Heart right ventricle (tissue), 16 donors: ENCODE data around the gene KRT13. TPM values are rescaled to one million over a fixed set of nuclear protein-coding genes. Genes with fewer than 3 reads are reported as not detected.

ENCODE experiments used
- ATAC-seq, 8 donors: fragments of 200-7000 bp; cut with Tn5 transposase; one replicate each; pipeline ENCODE4 v1.9.1; 2020; ENCODE audit warnings: mild to moderate bottlenecking in 8 of 8, moderate library complexity in 8 of 8, moderate number of reproducible peaks in 1 of 8
- DNase-seq, 2 donors: peaks; one replicate each; pipeline ENCODE4 v3.0.0-alpha.2; 2020
- H3K27ac ChIP-seq, 10 donors: fragments of 200-600 bp; sonication (generic) in 2 of 10; one replicate each; pipeline versions ENCODE4 v1.5.0 to v1.8.0; 2020 to 2022; ENCODE audit warnings: mild to moderate bottlenecking in 3 of 10
- H3K27me3 ChIP-seq, 7 donors: fragments of 200-600 bp; one replicate each; pipeline ENCODE4 v1.8.0; 2021 to 2022; ENCODE audit warnings: mild to moderate bottlenecking in 2 of 7
- H3K36me3 ChIP-seq, 9 donors: fragments of 200-600 bp; sonication (generic) in 1 of 9; one replicate each; pipeline versions ENCODE4 v1.5.0 to v1.8.0; 2020 to 2022; ENCODE audit warnings: mild to moderate bottlenecking in 2 of 9
- H3K4me1 ChIP-seq, 9 donors: fragments of 200-600 bp; sonication (generic) in 1 of 9; one replicate each; pipeline versions ENCODE4 v1.5.0 to v1.8.0; 2020 to 2022; ENCODE audit warnings: mild to moderate bottlenecking in 4 of 9
- H3K4me3 ChIP-seq, 10 donors: fragments of 200-600 bp; sonication (generic) in 2 of 10; one replicate each; pipeline versions ENCODE4 v1.5.0 to v1.8.0; 2020 to 2022; ENCODE audit warnings: mild to moderate bottlenecking in 7 of 10, moderate library complexity in 2 of 10
- H3K9me3 ChIP-seq, 11 donors: fragments of 200-600 bp in 10 of 11; sonication (generic) in 2 of 11; one replicate each; pipeline versions ENCODE4 v1.5.0 to v1.8.0; 2013 to 2022; ENCODE audit warnings: mild to moderate bottlenecking in 2 of 11, control low read depth in 1 of 11, moderate library complexity in 1 of 11
- CTCF ChIP-seq, 9 donors: fragments of 200-600 bp; sonication (generic) in 2 of 9; IDR thresholded peaks; one replicate each; pipeline versions ENCODE4 v1.5.0 to v1.8.0; 2021 to 2022; ENCODE audit warnings: antibody characterized with exemption in 9 of 9, mild to moderate bottlenecking in 5 of 9, moderate library complexity in 1 of 9
- WGBS, 2 donors: extraction: QIAGEN DNeasy Blood & Tissue Kit; methylation state at CpG; one replicate each; pipeline ENCODE4 v1.1.7; 2013; ENCODE audit warnings: inconsistent platforms in 1 of 2; 5-methylcytosine and 5-hydroxymethylcytosine counted together
- intact Hi-C, 10 donors: fragments of 100-400 bp; cut with DNase I; formaldehyde crosslinking; loops; one replicate each; pipeline versions ENCODE4 v1.11.1 to v1.14.2; 2022
- microRNA-seq, 2 donors: library from miRNA; unstranded; fragments of <30 nt; microRNA quantifications; one replicate each; pipeline ENCODE4 v1.2.0, GENCODE V29; 2021
- polyA plus RNA-seq, 2 donors: library from polyadenylated mRNA; stranded (reverse); fragments of 200-250 nt; gene quantifications; one replicate each; pipeline ENCODE4 v1.2.3, GENCODE V29; 2013
- total RNA-seq, 10 donors: library from RNA; stranded (reverse); fragmentation: NEBNext Ultra II Directional in 3 of 10; extraction: Animal tissue kit (Norgen Biotek cat#: 25700) in 3 of 10; gene quantifications; one replicate each; pipeline versions ENCODE4 v1.2.1 to v1.2.4, GENCODE V29; 2021 to 2023
- donor health status: Arrhythmogenic right ventricular cardiomyopathy.
- donor health status: ischemic (EF 13 %, LVEDD 7.1; RV severe dilation, severe dysfunction).
- donor health status: healthy with polysubstance abuse.
- donor health status: DM: no; HTN: yes; CAD: no.
- donor health status: DM: no; HTN: no; CAD: no.
- donor health status: ischemic (EF 25% LVEDD 6.9; RV normal size, moderate dysfunction).
- donor health status: ischemic (EF 25% LVEDD 5.7; RV mildly dilated, moderate dysfunction).
- donor health status: healthy.
- donor health status: DM: yes; HTN: yes; CAD: no.
- donor health status: Ischemic cardiomyopathy.
- donor health status: ischemic (EF 35%, LVEDD 5.7; RV mildly dilated, moderate dysfunction).
- donor health status: nonischemic (EF 11% LVEDD 7.7; RV severe dilation, severe dysfunction).
- donor health status: DM: yes; HTN: yes; CAD: no.
- donor health status: PGD.
- donor health status: ischemic (EF 29% LVEDD 5.4; RV normal size, mild dysfunction).
- donor health status: nonischemic (EF 23%, LVEDD 6.1; RV moderate dilation, normal function).

Gene KRT13
- total and polyA plus RNA-seq, 12 donors, result 6.7 TPM; not detected in 11

GRCh38 chr17:41453066-41453465 is 52.3 kb downstream of the KRT13 start:
- H3K36me3 ChIP-seq, result no peaks in the 10 kb centered on the region
- ATAC-seq, result no peak
- no peak for DNase-seq
- H3K27ac ChIP-seq, result no peak overlapping the region
- TF ChIP-seq CTCF (IDR thresholded peaks at IDR 0.05), result no peak
- WGBS, 2 donors, result 84 to 90% methylated on average over 3 of the region's 3 CpGs
- intact Hi-C loops, result loop anchor here in 1 of 10 donors (10.0 kb wide), 1 partner anchor 58 kb away; the partner anchor contains the start of gene KRT31
- H3K4me3 ChIP-seq, result no peak overlapping the region
- peaks cover 0 to 10% (median 0%) of the 10 kb centered on the region in 11 donors for H3K9me3 ChIP-seq
- no peaks in the 10 kb centered on the region for H3K4me1 ChIP-seq
- H3K27me3 ChIP-seq, result peaks cover 0 to 38% (median 15%) of the 10 kb centered on the region in 7 donors

GRCh38 chr17:41452281-41452680 is 53.1 kb downstream of the KRT13 start:
- no peak overlapping the region for H3K27ac ChIP-seq
- no peak overlapping the region for H3K4me3 ChIP-seq
- H3K4me1 ChIP-seq, result no peaks in the 10 kb centered on the region
- 62 to 68% methylated on average over 4 of the region's 4 CpGs for WGBS, 2 donors
- intact Hi-C loops, result loop anchor here in 1 of 10 donors (10.0 kb wide), 1 partner anchor 57 kb away; the partner anchor contains the start of gene KRT31
- no peaks in the 10 kb centered on the region for H3K36me3 ChIP-seq
- no peak for TF ChIP-seq CTCF (IDR thresholded peaks at IDR 0.05)
- ATAC-seq (no peak), DNase-seq (no peak)
- peaks cover 0 to 45% (median 23%) of the 10 kb centered on the region in 7 donors for H3K27me3 ChIP-seq
- H3K9me3 ChIP-seq, result peaks cover 0 to 10% (median 0%) of the 10 kb centered on the region in 11 donors

- 57 to 62% methylated on average over 2 of the region's 2 CpGs for whole genome bisulfite sequencing, 2 donors
- H3K4me1 ChIP-seq, result no peaks in the 10 kb centered on the region
- peaks cover 0 to 10% (median 0%) of the 10 kb centered on the region in 11 donors for H3K9me3 ChIP-seq
- no peaks in the 10 kb centered on the region for H3K36me3 ChIP-seq
- DNase-seq, result no peak
- H3K4me3 ChIP-seq, result no peak overlapping the region
- no peak overlapping the region for H3K27ac ChIP-seq
- TF ChIP-seq CTCF (IDR thresholded peaks at IDR 0.05), result no peak
- H3K27me3 ChIP-seq, result peaks cover 0 to 47% (median 23%) of the 10 kb centered on the region in 7 donors
- no peak for ATAC-seq
- intact Hi-C loops, result loop anchor here in 1 of 10 donors (10.0 kb wide), 1 partner anchor 56 kb away; the partner anchor contains the start of gene KRT31
These were observed 54.2 kb downstream of the KRT13 start for GRCh38 chr17:41451154-41451728.

Small RNA genes lying within 50 kb of the gene (microRNA-seq; reads per million reads assigned to microRNA genes)
- gene MIR6510, result 0 reads per million in 2 donors

Other genes starting within 250 kb of the KRT13 start
- not detected for gene KRTAP9-6, start 240.2 kb downstream of the KRT13 start, total RNA-seq
- gene KRTAP9-6, start 240.2 kb downstream of the KRT13 start, polyA plus RNA-seq, result not detected
- not detected for gene KRTAP9-7, start 229.9 kb downstream of the KRT13 start, total RNA-seq
- gene KRTAP9-7, start 229.9 kb downstream of the KRT13 start, polyA plus RNA-seq, result not detected
- not detected for gene KRTAP29-1, start 202.8 kb downstream of the KRT13 start, total RNA-seq
- gene KRTAP29-1, start 202.8 kb downstream of the KRT13 start, polyA plus RNA-seq, result not detected
- gene KRTAP16-1, start 196.3 kb downstream of the KRT13 start, total RNA-seq, result not detected
- gene KRTAP16-1, start 196.3 kb downstream of the KRT13 start, polyA plus RNA-seq, result not detected
- gene KRTAP17-1, start 189.9 kb downstream of the KRT13 start, total RNA-seq, result not detected
- not detected for gene KRTAP17-1, start 189.9 kb downstream of the KRT13 start, polyA plus RNA-seq
- not detected for gene KRT33A, start 154.8 kb downstream of the KRT13 start, total RNA-seq
- gene KRT33A, start 154.8 kb downstream of the KRT13 start, polyA plus RNA-seq, result not detected
- gene KRT33B, start 135.8 kb downstream of the KRT13 start, total RNA-seq, result not detected
- gene KRT33B, start 135.8 kb downstream of the KRT13 start, polyA plus RNA-seq, result not detected
- gene KRT34, start 123.3 kb downstream of the KRT13 start, total RNA-seq, result not detected
- gene KRT34, start 123.3 kb downstream of the KRT13 start, polyA plus RNA-seq, result not detected
- gene KRT31, start 108.0 kb downstream of the KRT13 start, total RNA-seq, result not detected
- gene KRT31, start 108.0 kb downstream of the KRT13 start, polyA plus RNA-seq, result under 1 TPM in 1 of 2 donors, not detected in 1; 0.01 TPM
- not detected for gene KRT37, start 81.0 kb downstream of the KRT13 start, total RNA-seq
- not detected for gene KRT37, start 81.0 kb downstream of the KRT13 start, polyA plus RNA-seq
- gene KRT38, start 64.6 kb downstream of the KRT13 start, total RNA-seq, result not detected
- gene KRT38, start 64.6 kb downstream of the KRT13 start, polyA plus RNA-seq, result not detected
- under 1 TPM in 2 of 10 donors, not detected in 8; 0.14 to 0.21 TPM for gene KRT32, start 38.2 kb downstream of the KRT13 start, total RNA-seq
- gene KRT32, start 38.2 kb downstream of the KRT13 start, polyA plus RNA-seq, result under 1 TPM in 1 of 2 donors, not detected in 1; 0.22 TPM
- not detected for gene KRT35, start 24.5 kb downstream of the KRT13 start, total RNA-seq
- not detected for gene KRT35, start 24.5 kb downstream of the KRT13 start, polyA plus RNA-seq
- not detected for gene KRT36, start 15.7 kb downstream of the KRT13 start, total RNA-seq
- not detected for gene KRT36, start 15.7 kb downstream of the KRT13 start, polyA plus RNA-seq
- under 1 TPM in 1 of 10 donors, not detected in 9; 0.07 TPM for gene KRT15, start 13.3 kb upstream of the KRT13 start, total RNA-seq
- gene KRT15, start 13.3 kb upstream of the KRT13 start, polyA plus RNA-seq, result under 1 TPM in 1 of 2 donors, not detected in 1; 0.22 TPM
- gene KRT19, start 22.7 kb upstream of the KRT13 start, total RNA-seq, result 1 to 10 TPM in 3 of 10 donors, under 1 TPM in 7; 0.37 to 5.7 (median 0.77) TPM
- gene KRT19, start 22.7 kb upstream of the KRT13 start, polyA plus RNA-seq, result 1 to 10 TPM; 1.2 to 1.7 TPM
- gene KRT9, start 66.4 kb upstream of the KRT13 start, total RNA-seq, result not detected
- not detected for gene KRT9, start 66.4 kb upstream of the KRT13 start, polyA plus RNA-seq
- not detected for gene KRT14, start 81.3 kb upstream of the KRT13 start, total RNA-seq
- gene KRT14, start 81.3 kb upstream of the KRT13 start, polyA plus RNA-seq, result under 1 TPM in 1 of 2 donors, not detected in 1; 0.30 TPM
- gene KRT16, start 107.2 kb upstream of the KRT13 start, total RNA-seq, result under 1 TPM in 1 of 10 donors, not detected in 9; 0.15 TPM
- under 1 TPM; 0.12 to 0.44 TPM for gene KRT16, start 107.2 kb upstream of the KRT13 start, polyA plus RNA-seq
- gene KRT17, start 119.0 kb upstream of the KRT13 start, total RNA-seq, result not detected
- gene KRT17, start 119.0 kb upstream of the KRT13 start, polyA plus RNA-seq, result under 1 TPM in 1 of 2 donors, not detected in 1; 0.07 TPM
- gene EIF1, start 183.3 kb upstream of the KRT13 start, total RNA-seq, result 1,000 to 10,000 TPM; 1,115 to 1,330 (median 1,284) TPM
- 1,000 to 10,000 TPM in 1 of 2 donors, 100 to 1,000 TPM in 1; 551 to 1,123 TPM for gene EIF1, start 183.3 kb upstream of the KRT13 start, polyA plus RNA-seq
- not detected for gene GAST, start 206.7 kb upstream of the KRT13 start, total RNA-seq
- gene GAST, start 206.7 kb upstream of the KRT13 start, polyA plus RNA-seq, result not detected
- under 1 TPM in 1 of 10 donors, not detected in 9; 0.18 TPM for gene HAP1, start 229.0 kb upstream of the KRT13 start, total RNA-seq
- gene HAP1, start 229.0 kb upstream of the KRT13 start, polyA plus RNA-seq, result under 1 TPM in 1 of 2 donors, not detected in 1; 0.03 TPM